Left ventricle myocardium inferior (tissue), 1 donor: ENCODE results near the gene SYF2. TPM values are rescaled to one million over a fixed set of nuclear protein-coding genes. Genes with fewer than 3 reads are reported as not detected.

Experiments
- DNase-seq: peaks from one replicate; pipeline ENCODE4 v3.0.0-alpha.2; 2020
- H3K27ac ChIP-seq: fragments of 200-600 bp; replicated peaks from 2 replicates; pipeline ENCODE4 v1.8.0; 2021
- H3K27me3 ChIP-seq: fragments of 200-600 bp; 2 replicates; pipeline ENCODE4 v1.8.0; 2021; ENCODE audit warnings: low read depth
- H3K36me3 ChIP-seq: fragments of 200-600 bp; 2 replicates; pipeline ENCODE4 v1.8.0; 2021
- H3K4me1 ChIP-seq: fragments of 200-600 bp; 2 replicates; pipeline ENCODE4 v1.8.0; 2021
- H3K4me3 ChIP-seq: fragments of 200-600 bp; 2 replicates; pipeline ENCODE4 v1.8.0; 2021; ENCODE audit warnings: mild to moderate bottlenecking, moderate library complexity
- H3K9me3 ChIP-seq: fragments of 200-600 bp; replicated peaks from 2 replicates; pipeline ENCODE4 v1.8.0; 2021
- CTCF ChIP-seq: fragments of 200-600 bp; IDR thresholded peaks from 2 replicates; pipeline ENCODE4 v1.8.0; 2021; ENCODE audit warnings: antibody characterized with exemption, mild to moderate bottlenecking, borderline replicate concordance
- intact Hi-C: fragments of 100-400 bp; cut with micrococcal nuclease; formaldehyde crosslinking; loops from one replicate; pipeline ENCODE4 v1.11.0; 2022
- total RNA-seq: library from RNA; stranded (reverse); fragmentation: NEBNext Ultra II Directional; extraction: Animal tissue kit (Norgen Biotek cat#: 25700); gene quantifications from one replicate; pipeline ENCODE4 v1.2.1, GENCODE V29; 2021
- donor health status: DM: no; HTN: yes; CAD: no; lungs with severe emphysema.

Gene SYF2
- total RNA-seq, 1 donor from 2014 or later = 35.1 TPM

- Histone ChIP-seq H3K36me3 (no peaks in the 10 kb centered on the region), H3K4me1 (no peaks in the 10 kb centered on the region), H3K9me3 (no peaks in the 10 kb centered on the region), H3K27me3 (peaks cover 31% of the 10 kb centered on the region), H3K4me3 (no peak overlapping the region), H3K27ac (no peak overlapping the region)
- intact Hi-C loops = no loop called here
- DNase-seq = no peak
- peak; percentile 89 for TF ChIP-seq CTCF
Measured at GRCh38 chr1:25204797-25205480, 27.4 kb downstream of the SYF2 start.

- TF ChIP-seq CTCF = no peak
- no peak for DNase-seq
- intact Hi-C loops = no loop called here
- Histone ChIP-seq H3K27me3 (peaks cover 19% of the 10 kb centered on the region), H3K4me1 (peaks cover 17% of the 10 kb centered on the region), H3K36me3 (no peaks in the 10 kb centered on the region), H3K27ac (no peak overlapping the region), H3K4me3 (no peak overlapping the region), H3K9me3 (no peaks in the 10 kb centered on the region)
Measured at GRCh38 chr1:25201006-25201405, 31.3 kb downstream of the SYF2 start.

- Histone ChIP-seq H3K27me3 (peaks cover 22% of the 10 kb centered on the region), H3K36me3 (no peaks in the 10 kb centered on the region), H3K9me3 (no peaks in the 10 kb centered on the region), H3K27ac (no peak overlapping the region), H3K4me1 (peaks cover 17% of the 10 kb centered on the region), H3K4me3 (no peak overlapping the region)
- intact Hi-C loops = no loop called here
- DNase-seq = no peak
- no peak for TF ChIP-seq CTCF
Measured at GRCh38 chr1:25199819-25200620, 32.3 kb downstream of the SYF2 start.

GRCh38 chr1:25198663-25199252 lies 33.5 kb downstream of the SYF2 start:
- peak overlapping the region; percentile 32 for H3K4me3 ChIP-seq
- peak; percentile 20 for DNase-seq
- H3K27ac ChIP-seq = peak overlapping the region; percentile 38
- peaks cover 17% of the 10 kb centered on the region for H3K4me1 ChIP-seq
- no peaks in the 10 kb centered on the region for H3K36me3 ChIP-seq
- intact Hi-C loops = no loop called here
- TF ChIP-seq CTCF = peak; percentile 27
- peaks cover 35% of the 10 kb centered on the region for H3K27me3 ChIP-seq
- H3K9me3 ChIP-seq = no peaks in the 10 kb centered on the region

GRCh38 chr1:25197982-25198662 lies 34.2 kb downstream of the SYF2 start:
- peaks cover 39% of the 10 kb centered on the region for H3K27me3 ChIP-seq
- intact Hi-C loops = no loop called here
- H3K4me3 ChIP-seq = peak overlapping the region; percentile 32
- TF ChIP-seq CTCF = no peak
- no peaks in the 10 kb centered on the region for H3K36me3 ChIP-seq
- peaks cover 17% of the 10 kb centered on the region for H3K4me1 ChIP-seq
- H3K27ac ChIP-seq = no peak overlapping the region
- no peaks in the 10 kb centered on the region for H3K9me3 ChIP-seq
- DNase-seq = no peak
